Measurements from ENCODE around the gene TTC12. TPM values are rescaled to one million over a fixed set of nuclear protein-coding genes. Genes with fewer than 3 reads are reported as not detected.

TTC12 gene
- polyA plus RNA-seq, 1 of the 3 experiments (the other 2 are of a cell fraction): 15.1 TPM

DNA sequence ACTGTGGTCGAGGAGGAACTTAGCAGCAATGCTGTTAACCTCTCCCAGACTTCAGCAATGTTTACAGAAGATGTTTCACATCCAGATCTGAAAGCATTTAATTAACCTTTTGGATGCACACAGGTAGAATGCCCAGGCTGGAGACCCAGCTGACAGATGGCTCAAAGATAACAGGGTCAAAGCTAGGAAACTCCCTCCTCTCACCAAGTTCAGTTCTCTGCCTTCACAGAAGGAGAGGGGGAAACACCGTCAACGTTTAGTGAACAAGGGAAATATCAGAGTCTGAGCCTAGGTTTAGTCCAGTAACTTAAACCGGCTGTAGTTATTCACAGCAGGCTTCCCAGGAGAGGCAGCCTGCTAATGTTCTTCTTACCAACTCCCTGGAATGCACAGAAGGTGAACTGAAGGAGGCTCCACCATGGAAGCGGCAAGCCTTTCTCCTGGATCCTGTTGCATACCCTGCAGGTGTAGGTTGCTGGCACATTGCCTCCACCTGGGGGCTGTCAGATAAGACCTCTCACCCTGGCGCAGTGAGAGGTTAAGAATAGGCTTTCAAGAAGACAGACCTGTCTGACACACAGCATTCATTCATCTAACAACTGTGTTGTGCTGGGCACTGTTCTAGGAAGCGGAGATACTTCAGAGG, 49.7 kb downstream of the TTC12 start:
- H3K9me3 ChIP-seq: no peaks in the 10 kb centered on the region
- ChIA-PET POLR2A (no interaction called here), CTCF (no interaction called here)
- no peaks in the 10 kb centered on the region for H3F3A ChIP-seq (replicated peaks; ENCODE audit: insufficient read depth)
- no peaks in the 10 kb centered on the region for H3K79me2 ChIP-seq (ENCODE audit: insufficient read depth)
- 77% methylated on average over 6 of the region's 7 CpGs for WGBS (ENCODE audit: low lambda C conversion rate)
- H3K36me3 ChIP-seq (replicated peaks in 1 of 2; ENCODE audit: control insufficient read depth in 1 of 2, insufficient read depth in 2 of 2, low read length in 1 of 2): peaks cover 0 to 60% of the 10 kb centered on the region in 2 experiments
- no peaks in the 10 kb centered on the region for H3K9me2 ChIP-seq
- no peaks in the 10 kb centered on the region for H4K20me1 ChIP-seq (ENCODE audit: insufficient read depth)
- no peak overlapping the region for H3K4me3 ChIP-seq (ENCODE audit: low read depth in 2 of 2, low read length in 1 of 2)
- H3K9ac ChIP-seq: no peak overlapping the region
- no peak overlapping the region for H3K4me2 ChIP-seq
- TF ChIP-seq, protein P1, sequence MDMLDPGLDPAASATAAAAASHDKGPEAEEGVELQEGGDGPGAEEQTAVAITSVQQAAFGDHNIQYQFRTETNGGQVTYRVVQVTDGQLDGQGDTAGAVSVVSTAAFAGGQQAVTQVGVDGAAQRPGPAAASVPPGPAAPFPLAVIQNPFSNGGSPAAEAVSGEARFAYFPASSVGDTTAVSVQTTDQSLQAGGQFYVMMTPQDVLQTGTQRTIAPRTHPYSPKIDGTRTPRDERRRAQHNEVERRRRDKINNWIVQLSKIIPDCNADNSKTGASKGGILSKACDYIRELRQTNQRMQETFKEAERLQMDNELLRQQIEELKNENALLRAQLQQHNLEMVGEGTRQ (IDR thresholded peaks at IDR 0.05; ENCODE audit: borderline replicate concordance, low read depth, low read length): no peak
- TF ChIP-seq FOXM1 (IDR thresholded peaks at IDR 0.05; ENCODE audit: low read depth) (no peak), ELF1 (IDR thresholded peaks at IDR 0.05) (no peak), GATA2 (CRISPR knock-in tag; IDR thresholded peaks at IDR 0.05) (no peak), RAD21 (IDR thresholded peaks at IDR 0.05; ENCODE audit: low read length) (no peak), NFIC (IDR thresholded peaks at IDR 0.05; ENCODE audit: borderline replicate concordance) (no peak), POLR2AphosphoS5 (IDR thresholded peaks at IDR 0.05; ENCODE audit: low read depth, low read length) (no peak), FOSL2 (IDR thresholded peaks at IDR 0.05; ENCODE audit: borderline replicate concordance, low read depth) (no peak), MXI1 (IDR thresholded peaks at IDR 0.05; ENCODE audit: low read depth, low read length) (no peak), RXRA (IDR thresholded peaks at IDR 0.05; ENCODE audit: borderline replicate concordance, low read depth) (no peak), JUND (IDR thresholded peaks at IDR 0.05) (no peak), CHD2 (IDR thresholded peaks at IDR 0.05; ENCODE audit: low read length, partially characterized antibody) (no peak)
- TF ChIP-seq, protein P2, sequence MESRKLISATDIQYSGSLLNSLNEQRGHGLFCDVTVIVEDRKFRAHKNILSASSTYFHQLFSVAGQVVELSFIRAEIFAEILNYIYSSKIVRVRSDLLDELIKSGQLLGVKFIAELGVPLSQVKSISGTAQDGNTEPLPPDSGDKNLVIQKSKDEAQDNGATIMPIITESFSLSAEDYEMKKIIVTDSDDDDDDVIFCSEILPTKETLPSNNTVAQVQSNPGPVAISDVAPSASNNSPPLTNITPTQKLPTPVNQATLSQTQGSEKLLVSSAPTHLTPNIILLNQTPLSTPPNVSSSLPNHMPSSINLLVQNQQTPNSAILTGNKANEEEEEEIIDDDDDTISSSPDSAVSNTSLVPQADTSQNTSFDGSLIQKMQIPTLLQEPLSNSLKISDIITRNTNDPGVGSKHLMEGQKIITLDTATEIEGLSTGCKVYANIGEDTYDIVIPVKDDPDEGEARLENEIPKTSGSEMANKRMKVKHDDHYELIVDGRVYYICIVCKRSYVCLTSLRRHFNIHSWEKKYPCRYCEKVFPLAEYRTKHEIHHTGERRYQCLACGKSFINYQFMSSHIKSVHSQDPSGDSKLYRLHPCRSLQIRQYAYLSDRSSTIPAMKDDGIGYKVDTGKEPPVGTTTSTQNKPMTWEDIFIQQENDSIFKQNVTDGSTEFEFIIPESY (IDR thresholded peaks at IDR 0.05; ENCODE audit: borderline replicate concordance, low read depth): no peak
- TF ChIP-seq, protein P3, sequence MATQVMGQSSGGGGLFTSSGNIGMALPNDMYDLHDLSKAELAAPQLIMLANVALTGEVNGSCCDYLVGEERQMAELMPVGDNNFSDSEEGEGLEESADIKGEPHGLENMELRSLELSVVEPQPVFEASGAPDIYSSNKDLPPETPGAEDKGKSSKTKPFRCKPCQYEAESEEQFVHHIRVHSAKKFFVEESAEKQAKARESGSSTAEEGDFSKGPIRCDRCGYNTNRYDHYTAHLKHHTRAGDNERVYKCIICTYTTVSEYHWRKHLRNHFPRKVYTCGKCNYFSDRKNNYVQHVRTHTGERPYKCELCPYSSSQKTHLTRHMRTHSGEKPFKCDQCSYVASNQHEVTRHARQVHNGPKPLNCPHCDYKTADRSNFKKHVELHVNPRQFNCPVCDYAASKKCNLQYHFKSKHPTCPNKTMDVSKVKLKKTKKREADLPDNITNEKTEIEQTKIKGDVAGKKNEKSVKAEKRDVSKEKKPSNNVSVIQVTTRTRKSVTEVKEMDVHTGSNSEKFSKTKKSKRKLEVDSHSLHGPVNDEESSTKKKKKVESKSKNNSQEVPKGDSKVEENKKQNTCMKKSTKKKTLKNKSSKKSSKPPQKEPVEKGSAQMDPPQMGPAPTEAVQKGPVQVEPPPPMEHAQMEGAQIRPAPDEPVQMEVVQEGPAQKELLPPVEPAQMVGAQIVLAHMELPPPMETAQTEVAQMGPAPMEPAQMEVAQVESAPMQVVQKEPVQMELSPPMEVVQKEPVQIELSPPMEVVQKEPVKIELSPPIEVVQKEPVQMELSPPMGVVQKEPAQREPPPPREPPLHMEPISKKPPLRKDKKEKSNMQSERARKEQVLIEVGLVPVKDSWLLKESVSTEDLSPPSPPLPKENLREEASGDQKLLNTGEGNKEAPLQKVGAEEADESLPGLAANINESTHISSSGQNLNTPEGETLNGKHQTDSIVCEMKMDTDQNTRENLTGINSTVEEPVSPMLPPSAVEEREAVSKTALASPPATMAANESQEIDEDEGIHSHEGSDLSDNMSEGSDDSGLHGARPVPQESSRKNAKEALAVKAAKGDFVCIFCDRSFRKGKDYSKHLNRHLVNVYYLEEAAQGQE (IDR thresholded peaks at IDR 0.05; ENCODE audit: low read depth, low read length): no peak
- TF ChIP-seq, protein P4, sequence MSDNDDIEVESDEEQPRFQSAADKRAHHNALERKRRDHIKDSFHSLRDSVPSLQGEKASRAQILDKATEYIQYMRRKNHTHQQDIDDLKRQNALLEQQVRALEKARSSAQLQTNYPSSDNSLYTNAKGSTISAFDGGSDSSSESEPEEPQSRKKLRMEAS (IDR thresholded peaks at IDR 0.05; ENCODE audit: low read depth): no peak
- no peaks in the 10 kb centered on the region for H3K27me3 ChIP-seq (ENCODE audit: insufficient read depth)
- DNase-seq: no peak
- no peak overlapping the region for H2AFZ ChIP-seq (ENCODE audit: low read depth)
- no peak overlapping the region for H3K27ac ChIP-seq (ENCODE audit: low read depth in 2 of 2, low read length in 1 of 2)
- H3K4me1 ChIP-seq (ENCODE audit: control insufficient read depth in 1 of 2, insufficient read depth in 2 of 2, low read depth in 1 of 2, low read length in 1 of 2): no peaks in the 10 kb centered on the region
